ENCODE data around the gene MAD1L1.

MAD1L1 gene

GRCh38 chr7:2151801-2152612, 80.7 kb downstream of the MAD1L1 start:
- H3K4me3 ChIP-seq (ENCODE audit: low read depth, low read length), result no peak overlapping the region
- TF ChIP-seq CTCF (IDR thresholded peaks at IDR 0.05; ENCODE audit: borderline replicate concordance, insufficient read depth, low read depth, low read length), result no peak

GRCh38 chr7:2151237-2151636, 81.5 kb downstream of the MAD1L1 start:
- no peak for TF ChIP-seq CTCF (IDR thresholded peaks at IDR 0.05; ENCODE audit: borderline replicate concordance, insufficient read depth, low read depth, low read length)
- H3K4me3 ChIP-seq (ENCODE audit: low read depth, low read length), result no peak overlapping the region

- no peak overlapping the region for H3K4me3 ChIP-seq (ENCODE audit: low read depth, low read length)
- TF ChIP-seq CTCF (IDR thresholded peaks at IDR 0.05; ENCODE audit: borderline replicate concordance, insufficient read depth, low read depth, low read length), result no peak
These were observed 82.3 kb downstream of the MAD1L1 start for GRCh38 chr7:2150445-2150815.

GRCh38 chr7:2149672-2150444, 82.9 kb downstream of the MAD1L1 start:
- H3K4me3 ChIP-seq (ENCODE audit: low read depth, low read length), result no peak overlapping the region
- no peak for TF ChIP-seq CTCF (IDR thresholded peaks at IDR 0.05; ENCODE audit: borderline replicate concordance, insufficient read depth, low read depth, low read length)

- H3K4me3 ChIP-seq (ENCODE audit: low read depth, low read length), result no peak overlapping the region
- TF ChIP-seq CTCF (IDR thresholded peaks at IDR 0.05; ENCODE audit: borderline replicate concordance, insufficient read depth, low read depth, low read length), result no peak
These were observed 83.9 kb downstream of the MAD1L1 start for GRCh38 chr7:2148814-2149213.

- H3K4me3 ChIP-seq (ENCODE audit: low read depth, low read length), result no peak overlapping the region
- no peak for TF ChIP-seq CTCF (IDR thresholded peaks at IDR 0.05; ENCODE audit: borderline replicate concordance, insufficient read depth, low read depth, low read length)
These were observed 84.6 kb downstream of the MAD1L1 start for GRCh38 chr7:2148189-2148588.
